Endometrial microvascular endothelial cells (primary cell): ENCODE results near the gene RNF157. TPM values are rescaled to one million over a fixed set of nuclear protein-coding genes. Genes with fewer than 3 reads are reported as not detected.
"Not testable (repeated sequence)": the region's sequence is repeated elsewhere in the genome, so short reads cannot be mapped to it uniquely, and the experiment has no call there.

Source experiments
- in situ Hi-C: cut with HindIII; loops from 2 replicates; pipeline ENCODE4 v1.10.0; 2017; ENCODE audit warnings: low sequenced_read_pairs, low pct_unique_long_range_greater_than_20kb; ENCODE audit errors: inconsistent ontology term
- total RNA-seq: library from RNA; depleted of rRNA; stranded (reverse); fragments of >200 nt; gene quantifications from one replicate; pipeline ENCODE4 v1.2.3, GENCODE V29; 2015; ENCODE audit errors: inconsistent ontology term

RNF157 gene
- total RNA-seq, 1 donor from 2014 or later: not detected

DNA sequence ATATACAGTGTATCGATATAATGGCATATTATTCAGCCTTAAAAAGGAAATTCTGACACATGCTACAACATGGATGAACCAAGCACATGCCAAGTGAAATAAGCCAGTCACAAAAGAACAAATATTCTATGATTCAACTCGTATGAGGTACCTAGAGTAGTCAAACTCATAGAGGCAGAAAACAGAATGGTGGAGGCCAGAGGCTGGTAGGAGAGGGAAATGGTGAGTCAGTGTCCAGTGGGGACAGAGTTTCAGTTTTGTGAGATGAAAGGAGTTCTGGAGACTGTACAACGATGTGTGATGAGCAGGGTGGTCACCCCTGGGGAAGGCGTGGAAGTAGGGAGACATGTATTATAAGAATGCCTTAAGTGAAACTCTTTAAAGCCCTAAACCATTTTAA lies 39.9 kb downstream of the RNF157 start:
- in situ Hi-C loops: no loop called here

DNA sequence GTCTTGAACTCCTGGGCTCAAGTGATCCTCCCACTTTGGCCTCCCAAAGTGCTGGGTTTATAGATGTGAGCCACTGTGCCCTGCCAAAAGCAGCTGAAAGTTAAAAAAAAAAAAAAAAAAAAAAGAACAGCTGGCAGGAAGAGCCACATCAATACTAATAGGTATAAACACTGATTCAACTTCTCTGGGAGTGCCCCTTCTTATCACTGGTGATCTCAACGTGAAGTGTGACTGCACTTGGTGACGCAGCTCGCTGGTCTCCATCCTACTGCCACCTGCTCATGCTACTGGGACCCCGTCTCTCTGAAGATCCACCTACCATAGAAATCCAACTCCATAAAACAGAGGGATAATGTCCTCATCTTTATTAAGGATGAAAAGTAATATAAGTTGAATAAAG lies 40.8 kb downstream of the RNF157 start:
- in situ Hi-C loops: no loop called here

DNA sequence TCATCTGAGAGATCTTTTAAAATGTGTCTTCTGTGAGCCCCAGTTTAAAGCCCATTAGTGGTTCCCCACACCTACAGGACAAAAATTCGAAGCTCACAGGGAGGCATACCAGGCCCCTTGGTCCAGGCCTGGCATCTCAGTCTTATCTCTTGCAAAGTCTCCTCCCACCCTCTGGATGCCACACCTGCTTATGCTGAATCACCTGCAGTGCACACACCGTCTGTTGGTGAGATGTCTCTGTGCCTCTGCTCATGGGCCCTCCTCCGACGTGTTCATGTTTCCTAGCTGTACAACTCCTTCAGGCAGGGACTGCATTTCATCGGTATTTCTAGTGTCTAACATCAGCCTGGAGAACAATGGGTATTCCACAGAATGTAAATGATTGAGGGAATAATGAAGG lies 41.6 kb downstream of the RNF157 start:
- in situ Hi-C loops: no loop called here

DNA sequence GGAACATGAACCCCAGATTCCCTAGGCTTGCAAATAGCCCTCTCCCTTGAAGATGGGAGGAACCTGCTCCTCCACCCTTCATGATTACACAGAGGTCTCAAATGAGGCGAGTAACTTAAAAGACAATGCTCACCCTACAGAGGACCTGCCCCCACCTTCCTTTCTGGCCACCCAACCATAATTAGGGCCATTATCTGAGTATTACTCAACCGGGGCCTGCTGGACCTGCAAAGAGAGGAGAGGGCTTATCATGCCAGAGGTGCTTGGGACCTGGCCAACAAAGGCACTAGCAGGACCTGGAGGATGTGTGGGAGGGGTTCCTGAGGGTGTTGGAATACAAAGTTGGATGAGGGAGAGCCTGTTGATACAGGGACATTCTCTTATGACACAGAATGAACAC lies 42.4 kb downstream of the RNF157 start:
- in situ Hi-C loops: no loop called here

DNA sequence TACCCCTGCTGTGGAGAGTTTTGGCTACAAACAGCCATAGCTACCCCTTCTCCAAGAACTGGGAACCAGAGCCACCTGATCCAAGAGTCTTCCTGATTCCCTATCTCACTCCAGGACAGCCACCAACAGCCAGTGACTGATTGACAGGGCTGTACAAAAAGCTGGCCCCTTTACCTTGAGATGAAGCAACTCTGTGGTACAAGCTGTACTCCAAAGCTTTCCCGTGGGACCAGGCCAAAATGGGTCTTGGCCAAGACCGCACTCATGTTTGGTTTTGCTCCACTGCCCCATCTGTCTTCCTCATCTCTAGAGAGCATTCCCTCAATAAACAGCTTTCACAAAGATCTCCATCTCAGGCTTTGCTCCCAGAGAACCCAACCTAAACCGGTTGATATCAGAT lies 43.6 kb downstream of the RNF157 start:
- in situ Hi-C loops: no loop called here

DNA sequence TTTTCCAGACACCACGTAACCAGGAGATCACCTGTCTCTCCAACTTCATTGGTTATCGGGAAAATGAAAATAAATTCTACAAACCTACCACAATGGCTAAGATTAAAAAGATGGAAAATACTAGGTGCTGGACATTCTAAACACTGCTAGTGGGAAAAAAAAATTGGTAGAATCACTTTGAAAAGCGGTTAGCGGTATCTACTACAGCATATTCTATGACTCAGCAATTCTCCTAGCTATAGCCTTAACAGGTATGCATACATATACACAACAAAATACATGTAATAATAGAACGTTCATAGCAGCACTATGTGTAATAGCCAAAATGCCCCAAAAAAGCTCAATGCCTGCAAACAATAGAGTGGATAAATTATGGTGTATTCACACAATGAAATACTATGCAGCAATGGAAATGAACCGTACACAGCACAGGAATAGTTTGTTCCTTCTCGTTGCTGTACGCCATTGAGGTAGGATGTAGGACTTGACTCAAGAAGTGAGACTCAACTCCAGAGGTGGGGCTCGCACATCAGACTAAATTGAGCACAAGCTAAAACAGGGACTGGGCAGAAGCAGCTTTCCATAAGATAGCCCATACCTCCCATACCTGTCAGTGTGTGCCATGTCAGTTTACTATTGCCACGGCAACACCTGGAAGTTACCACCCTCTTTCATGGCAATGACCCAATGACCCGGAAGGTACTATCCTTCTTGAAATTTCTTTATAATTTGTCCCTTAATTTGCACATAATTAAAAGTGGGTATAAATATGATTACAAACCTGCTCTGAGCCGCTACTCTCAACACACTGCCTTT lies 44.8 kb downstream of the RNF157 start:
- in situ Hi-C loops: no loop called here

DNA sequence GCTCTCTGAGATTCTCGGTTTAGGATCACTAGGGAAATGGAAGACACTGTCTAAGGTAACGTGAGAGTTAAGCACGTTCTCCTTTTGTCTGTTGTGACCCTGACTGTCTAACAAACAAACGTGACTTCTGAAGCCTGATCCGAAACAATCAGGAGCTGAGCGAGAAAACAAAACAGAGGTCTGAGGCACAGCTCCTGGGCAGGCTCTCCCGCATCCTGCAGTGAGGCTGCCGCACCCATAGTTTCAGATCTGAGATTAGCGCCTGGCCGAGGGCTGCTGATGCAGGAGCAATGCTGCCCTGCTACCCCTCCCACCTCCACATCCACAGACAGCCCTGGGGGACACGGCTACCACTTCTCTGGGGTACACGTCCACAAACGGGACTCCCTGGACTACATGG lies 46.7 kb downstream of the RNF157 start:
- in situ Hi-C loops: no loop called here

DNA sequence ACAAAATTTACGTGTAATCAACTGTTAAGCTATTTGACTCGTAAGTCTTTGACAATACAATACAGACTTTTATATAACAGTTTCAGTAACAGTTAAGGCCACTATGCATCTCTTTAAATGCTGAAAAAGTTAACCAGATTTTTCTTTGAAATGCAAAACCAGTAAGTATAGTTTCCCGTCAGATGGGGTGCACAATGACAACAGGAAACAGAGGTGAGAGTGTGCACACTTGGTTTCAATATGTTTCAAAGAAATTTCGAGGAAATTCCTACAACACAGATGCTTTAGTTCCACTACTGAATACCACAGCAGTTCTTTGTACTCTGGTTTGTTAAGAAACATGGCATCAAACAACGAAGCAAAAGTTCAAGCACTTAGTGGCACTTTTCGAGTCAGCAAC lies 48.4 kb downstream of the RNF157 start:
- in situ Hi-C loops: no loop called here

DNA sequence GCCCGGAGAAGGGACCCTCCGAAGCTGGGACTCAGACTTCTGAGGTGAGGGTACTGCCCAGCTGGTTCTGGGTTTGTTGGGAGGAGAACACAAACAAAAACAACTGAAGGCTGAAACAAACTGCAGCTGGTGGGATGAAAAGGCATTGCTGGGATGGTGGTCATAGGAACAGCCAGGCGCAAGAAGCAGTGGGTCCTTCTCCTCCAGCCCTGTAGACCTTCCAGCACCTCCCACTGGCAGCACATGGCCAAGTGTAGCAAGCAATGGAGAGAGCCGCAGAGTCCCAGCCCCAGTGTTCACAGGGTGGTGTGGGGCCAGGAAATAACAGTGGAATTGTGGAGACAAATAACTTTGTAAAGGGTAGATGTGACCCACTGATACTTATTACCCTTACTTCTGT lies 50.6 kb downstream of the RNF157 start:
- in situ Hi-C loops: no loop called here

DNA sequence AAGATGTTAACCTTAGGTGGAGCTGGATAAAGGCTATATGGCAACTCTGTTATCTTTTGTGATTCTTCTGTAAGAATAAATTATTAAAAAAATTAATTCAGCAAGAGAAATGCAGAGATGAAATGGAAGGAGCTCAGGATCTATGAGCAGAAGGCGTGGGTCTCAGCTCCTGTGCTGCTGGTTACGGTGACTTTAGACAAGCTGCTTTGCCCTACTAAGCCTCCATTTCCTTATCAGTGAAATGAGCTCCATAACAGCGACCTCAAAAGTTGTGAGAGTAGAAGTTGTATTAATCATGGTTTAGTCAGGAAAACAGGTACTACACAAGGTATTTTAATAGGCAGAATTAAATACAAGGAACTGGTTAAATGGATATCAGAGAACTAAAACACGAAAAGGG lies 51.0 kb downstream of the RNF157 start:
- in situ Hi-C loops: no loop called here

DNA sequence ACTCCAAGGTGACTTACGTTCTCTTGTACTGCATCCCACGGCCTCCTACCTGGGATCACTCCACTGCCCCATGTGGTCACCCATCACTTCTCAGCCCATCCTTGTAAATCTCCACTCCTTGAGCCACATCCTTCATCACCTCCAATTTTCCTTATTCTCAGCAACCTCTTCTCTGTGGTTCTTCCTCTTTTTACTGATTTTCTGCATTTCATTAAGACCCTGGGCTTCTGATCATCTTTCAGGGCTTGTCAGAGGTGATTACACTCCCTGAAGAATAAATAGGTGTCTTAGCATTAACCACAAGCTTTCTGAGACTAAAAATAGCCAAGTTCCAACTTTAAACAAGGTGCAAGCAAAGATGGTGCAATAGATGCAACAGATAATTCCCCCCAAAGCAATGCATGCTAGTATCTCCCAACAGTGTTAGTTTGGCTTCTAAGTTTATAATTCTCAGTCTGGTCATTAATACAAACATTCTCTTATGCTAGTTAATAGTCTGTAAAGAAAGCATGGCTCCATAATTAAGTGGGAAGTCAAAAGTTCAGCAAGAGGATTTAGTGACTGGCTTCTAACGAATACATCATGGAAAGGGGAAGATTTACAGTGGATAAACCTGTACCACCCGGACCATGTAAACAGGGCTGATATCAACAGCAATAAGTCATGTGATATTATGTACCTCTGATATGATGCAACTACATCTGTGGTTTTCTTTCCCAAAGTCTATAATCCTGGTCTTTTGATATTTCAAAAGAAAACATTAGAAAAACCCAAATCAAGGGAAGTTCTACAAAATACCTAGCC lies 51.9 kb downstream of the RNF157 start:
- in situ Hi-C loops: no loop called here

DNA sequence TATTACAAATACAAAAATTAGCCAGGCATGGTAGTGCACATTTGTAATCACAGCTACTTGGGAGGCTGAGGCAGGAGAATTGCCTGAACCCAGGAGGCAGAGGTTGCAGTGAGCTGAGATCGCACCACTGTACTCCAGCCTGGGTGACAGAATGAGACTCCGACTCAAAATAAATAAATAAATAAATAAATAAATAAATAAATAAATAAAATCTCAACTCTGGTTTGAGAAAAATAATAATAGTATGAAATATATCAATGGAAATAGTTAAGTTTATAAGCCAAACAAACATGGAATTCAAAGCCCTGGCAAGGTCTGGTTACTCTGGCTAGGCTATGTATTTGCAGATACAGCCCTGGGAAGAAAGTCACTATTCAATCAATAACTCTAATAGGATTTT lies 53.5 kb downstream of the RNF157 start:
- in situ Hi-C loops: not testable (repeated sequence)

DNA sequence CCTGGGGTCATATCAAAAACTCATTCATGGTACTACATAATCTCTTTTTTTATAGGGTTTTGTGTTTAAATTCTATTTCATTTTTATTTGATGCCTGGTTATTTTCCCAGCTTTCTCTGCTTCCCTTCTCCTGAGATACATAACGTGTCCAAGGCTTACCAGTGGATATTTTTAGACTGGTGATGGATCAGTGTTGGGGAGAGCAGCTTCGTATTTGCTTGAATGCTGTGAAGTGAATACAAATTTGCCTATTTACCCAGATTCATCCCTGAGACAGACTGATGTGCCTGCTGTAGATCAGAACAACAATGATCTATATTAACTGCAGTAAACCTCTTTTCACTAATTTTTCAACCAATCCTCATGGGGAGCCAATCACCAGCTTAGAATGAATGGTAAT lies 56.0 kb downstream of the RNF157 start:
- in situ Hi-C loops: no loop called here

DNA sequence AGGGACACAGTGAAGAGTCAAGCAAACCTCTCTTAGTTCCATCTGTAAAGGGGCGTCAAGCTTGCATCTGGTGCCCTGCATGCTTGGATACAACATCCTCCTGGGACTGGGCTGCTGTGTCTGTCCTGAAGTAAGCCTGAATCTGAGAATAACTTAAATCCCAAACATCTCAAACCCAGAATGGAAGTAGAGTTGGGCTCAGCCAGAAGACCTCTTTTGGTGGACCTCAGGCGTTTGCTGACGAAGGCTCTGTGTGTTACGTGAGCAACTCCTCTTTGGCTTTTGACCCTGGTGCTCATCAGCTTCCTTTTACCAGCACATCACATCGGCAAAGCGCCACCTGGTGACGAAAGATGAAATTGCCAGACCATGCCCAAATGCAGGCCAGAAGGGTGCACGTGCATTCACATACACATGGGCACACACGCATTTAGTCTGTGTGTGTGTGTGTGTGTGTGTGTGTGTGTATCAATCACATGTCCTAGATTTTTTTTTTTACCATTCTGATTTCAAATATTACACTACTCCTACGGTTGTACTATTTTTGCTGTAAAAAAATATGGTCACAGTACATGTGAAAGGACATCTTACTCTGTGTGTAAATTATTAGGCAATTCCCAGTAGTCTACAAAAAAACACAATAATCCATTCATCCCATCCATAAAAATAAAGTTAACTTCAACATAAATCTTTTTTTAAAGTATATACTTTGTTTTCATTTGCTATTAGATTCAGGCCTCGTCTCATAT lies 58.1 kb downstream of the RNF157 start:
- in situ Hi-C loops: no loop called here

DNA sequence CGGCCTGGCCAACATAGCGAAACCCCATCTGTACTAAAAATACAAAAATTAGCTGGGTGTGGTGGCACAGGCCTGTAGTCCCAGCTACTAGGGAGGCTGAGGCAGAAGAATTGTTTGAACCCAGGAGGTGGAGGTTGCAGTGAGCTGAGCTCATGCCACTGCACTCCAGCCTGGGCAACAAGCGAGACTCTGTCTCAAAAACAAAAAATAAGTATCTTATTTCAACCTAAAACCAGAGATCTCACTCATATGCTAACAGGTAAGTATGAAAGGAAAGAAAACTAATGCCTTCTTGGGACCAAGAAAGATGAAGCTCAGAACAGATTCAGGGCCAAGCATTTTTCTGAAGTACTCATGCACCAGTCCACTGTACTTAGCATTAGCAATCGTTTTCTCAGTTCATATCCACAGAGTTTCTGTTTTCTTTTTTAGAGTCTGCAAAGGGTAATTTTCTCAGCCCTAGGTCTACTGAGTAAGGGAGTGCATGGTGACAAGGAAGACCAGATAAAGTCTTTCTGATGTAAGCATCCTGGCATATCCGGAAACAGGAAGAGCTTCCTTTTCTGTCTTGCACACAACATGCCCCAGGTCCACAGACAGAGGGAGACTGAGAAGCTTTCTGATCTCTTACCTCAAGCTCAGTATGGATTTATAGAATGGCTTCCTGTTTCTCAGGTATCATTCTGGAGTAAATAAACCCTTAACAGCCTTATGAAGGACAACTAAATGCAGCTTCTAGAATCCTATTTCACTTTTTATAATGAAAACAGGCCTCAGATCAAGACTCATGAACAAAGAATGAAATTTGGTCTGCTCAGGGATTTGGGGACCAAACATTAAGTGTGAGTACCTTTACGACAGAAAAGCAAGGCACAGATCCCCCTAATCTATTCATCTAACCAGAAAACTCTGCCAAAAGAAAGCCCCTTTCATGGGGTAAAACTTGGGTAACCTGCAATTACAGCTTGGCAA lies 60.5 kb downstream of the RNF157 start:
- in situ Hi-C loops: no loop called here

DNA sequence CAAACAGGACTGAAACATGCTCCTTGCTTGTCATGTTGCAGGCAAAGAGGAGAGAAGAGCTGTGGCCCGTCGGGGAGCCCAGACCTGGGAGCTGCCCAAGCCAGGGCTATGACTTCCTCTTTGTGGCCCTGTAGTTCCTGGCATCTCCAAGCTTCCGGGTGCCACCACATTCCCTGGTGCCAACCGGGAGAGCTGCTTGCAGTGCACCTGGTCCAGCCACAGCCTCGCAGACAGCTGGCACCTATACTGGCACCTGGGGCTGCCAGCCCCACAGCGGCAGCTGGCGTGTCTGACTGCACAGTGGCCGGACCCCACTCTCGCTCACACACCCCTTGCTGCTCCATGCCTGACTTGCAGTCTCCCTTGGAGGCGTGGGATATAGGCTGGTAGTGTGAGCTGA lies 62.2 kb downstream of the RNF157 start:
- in situ Hi-C loops: no loop called here

DNA sequence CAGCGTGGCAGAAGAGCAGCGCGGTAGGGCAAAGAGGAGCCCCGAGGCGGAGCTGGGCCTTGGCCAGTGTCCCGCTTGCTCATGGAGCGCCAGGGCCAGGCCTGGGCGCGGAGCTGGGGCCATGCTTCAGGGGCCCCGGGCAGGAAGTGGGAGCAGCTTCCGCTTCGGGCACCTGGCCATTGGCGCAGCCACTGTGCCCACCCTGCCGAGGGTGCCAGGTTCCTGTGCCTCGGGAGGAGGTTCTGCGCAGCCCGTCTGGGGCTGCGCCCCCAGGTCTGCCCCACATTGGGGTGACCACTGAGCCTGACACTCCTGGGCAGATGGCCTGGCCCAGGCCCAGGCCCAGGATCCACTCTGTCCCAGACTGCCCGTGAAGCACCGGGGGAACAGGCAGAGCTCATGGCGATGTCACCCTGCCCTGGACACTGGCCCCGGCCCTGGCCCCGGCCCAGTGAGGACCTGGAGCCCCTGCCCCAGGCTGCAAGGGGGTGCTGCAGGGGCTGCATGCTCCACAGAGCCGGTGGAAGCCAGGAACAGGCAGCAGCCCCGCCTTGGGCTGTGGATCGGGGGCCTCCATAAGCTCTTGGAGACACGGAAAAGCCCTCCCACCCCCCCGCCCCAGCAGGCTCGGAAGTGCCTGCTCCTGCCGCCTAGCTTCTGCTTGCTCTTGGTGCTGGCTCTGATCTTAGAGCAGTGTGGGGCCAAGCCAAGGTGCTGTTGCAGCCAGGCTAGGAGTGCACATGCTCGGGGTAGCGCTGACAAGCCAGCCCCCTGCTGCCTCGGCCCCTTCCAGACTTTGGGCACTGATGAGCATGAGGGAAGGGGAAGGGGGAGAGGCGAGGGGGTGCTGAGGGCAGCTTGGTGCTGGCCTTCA lies 63.4 kb downstream of the RNF157 start:
- in situ Hi-C loops: no loop called here

DNA sequence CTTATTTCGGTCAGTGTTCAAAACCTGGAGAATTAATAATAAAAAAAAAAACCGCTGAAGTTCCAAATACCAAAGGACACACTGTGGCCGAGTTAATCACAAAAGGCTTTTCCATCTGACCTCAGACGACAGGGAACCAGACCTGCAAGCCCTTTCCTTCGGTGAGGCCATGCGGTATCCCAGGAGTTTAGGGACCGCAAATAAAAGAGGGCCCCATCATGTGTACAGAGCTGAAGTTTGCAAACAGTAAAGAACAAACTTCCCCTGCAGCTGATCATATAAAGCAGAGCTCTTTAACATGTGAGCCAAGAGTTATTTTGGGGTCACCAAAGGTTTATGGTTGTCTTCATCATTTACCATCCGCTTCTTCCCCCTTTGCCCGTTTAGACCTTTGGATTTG lies 66.3 kb downstream of the RNF157 start:
- in situ Hi-C loops: no loop called here
